Measurements from ENCODE around the gene CFC1B.
"Not testable (repeated sequence)": the region's sequence is repeated elsewhere in the genome, so short reads cannot be mapped to it uniquely, and the experiment has no call there.

CFC1B gene

DNA sequence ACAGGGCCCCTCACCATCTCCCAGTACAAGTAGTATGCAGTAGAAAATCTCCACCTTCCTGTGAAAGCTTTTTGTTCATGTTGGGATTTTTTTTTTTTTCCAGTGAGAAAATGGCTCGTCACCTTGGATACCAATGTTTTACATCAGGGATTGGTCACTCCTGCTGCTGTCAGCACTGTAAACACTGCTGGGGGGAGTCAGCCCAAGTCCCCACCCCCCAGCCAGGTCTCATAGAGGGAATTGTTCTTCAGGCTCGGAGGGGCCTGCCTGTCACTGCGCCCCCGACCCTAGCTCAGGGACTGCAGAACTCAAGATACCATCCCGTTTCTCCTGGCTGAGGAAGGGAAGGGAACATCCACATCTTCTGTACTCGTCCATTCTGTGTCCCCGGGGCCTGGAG lies at the start of gene CFC1B:
Gene CFC1B (plus strand): TSS at position 231 of the 400 bp plus-strand sequence. CDS start 263 bp downstream, outside the sequence.
- not testable (repeated sequence) for DNase-seq (ENCODE audit: low spot score)

DNA sequence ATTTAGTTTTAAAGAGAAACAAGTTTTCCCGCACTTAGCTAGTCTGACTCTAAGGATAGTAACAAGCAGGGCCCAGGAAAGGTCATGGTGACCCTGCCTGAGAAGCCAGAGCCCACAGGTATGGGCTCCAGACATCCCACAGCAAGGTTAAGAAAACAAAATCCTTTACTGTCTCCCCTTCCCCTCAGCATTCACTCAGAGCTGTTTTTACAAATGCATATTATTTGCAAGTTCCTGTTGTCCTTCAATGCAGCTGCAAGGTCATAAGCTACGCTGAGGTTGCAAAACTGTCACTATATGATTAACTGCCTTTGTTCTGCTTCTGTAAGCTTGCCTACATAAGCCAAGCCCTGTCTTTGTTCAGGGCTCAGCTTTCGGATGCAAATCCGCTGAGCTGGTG lies 29.9 kb upstream of the CFC1B start:
- DNase-seq (ENCODE audit: low spot score), result not testable (repeated sequence)

DNA sequence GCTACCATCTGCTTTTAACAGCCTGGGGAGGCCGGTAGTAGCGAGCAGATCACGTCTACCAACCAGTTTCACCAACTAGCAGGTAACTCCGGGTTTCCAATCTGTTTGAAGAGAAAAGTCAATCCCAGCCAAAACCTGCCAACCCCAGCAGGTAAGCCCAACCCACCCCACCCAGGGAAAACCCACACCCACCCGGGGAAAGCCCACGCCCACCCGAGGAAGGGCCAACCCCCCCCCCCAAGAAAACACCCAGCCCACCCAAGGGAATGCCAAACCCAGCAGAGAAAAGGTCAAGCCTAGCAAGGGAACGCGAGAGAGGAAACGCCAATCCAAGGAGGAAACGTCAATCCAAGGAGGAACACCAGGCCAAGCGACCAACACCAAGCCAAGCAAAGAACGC lies 11.8 kb upstream of the CFC1B start, which contains the start of gene POTEI:
Gene POTEI (minus strand): TSS at position 101 of the 400 bp plus-strand sequence. CDS start 93 bp downstream, at position 8.
- DNase-seq (ENCODE audit: low spot score), result not testable (repeated sequence)

DNA sequence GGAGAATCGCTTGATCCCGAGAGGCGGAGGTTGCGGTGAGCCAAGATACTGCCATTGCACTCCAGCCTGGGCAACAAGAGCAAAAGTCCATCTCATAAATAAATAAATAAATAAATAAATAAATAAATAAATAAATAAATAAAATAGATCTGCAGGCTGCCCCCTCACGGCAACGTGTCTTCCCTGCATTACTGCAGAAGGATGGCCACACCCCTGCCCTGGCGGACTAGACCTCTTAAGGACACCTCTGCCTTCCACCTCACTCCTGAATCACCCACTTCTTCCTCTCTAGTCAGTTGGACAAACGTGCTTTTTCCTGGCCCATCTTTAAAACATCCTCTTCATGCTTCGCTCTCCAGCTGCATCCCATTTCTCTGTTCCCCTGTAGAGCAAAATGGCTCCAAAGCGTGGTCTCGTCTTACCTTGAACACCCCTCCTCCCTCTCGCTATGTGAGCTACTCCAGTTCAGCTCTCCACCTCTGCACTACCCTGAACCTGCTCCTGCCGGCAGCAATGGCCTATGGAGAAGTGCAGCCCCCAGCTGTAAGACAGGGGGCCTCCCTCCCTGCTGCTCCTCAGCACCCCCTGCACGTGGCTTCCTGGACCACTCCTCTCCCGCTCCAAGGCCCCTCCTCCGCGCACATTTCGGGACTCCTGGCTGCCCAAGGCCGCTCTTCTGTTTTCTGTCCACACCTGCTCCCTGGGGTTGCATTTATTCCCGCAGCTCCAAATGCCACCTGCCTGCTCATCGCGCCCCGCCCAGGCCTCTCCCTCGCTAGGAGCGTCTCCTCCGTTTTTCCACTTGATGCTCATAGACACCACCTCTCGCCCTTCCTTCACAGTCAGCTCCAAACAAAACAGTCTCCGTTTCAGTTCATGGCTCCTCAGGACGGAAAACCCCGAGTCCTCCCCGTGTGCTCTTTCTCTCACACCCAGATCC lies 9.9 kb upstream of the CFC1B start:
- DNase-seq (ENCODE audit: low spot score), result not testable (repeated sequence)

DNA sequence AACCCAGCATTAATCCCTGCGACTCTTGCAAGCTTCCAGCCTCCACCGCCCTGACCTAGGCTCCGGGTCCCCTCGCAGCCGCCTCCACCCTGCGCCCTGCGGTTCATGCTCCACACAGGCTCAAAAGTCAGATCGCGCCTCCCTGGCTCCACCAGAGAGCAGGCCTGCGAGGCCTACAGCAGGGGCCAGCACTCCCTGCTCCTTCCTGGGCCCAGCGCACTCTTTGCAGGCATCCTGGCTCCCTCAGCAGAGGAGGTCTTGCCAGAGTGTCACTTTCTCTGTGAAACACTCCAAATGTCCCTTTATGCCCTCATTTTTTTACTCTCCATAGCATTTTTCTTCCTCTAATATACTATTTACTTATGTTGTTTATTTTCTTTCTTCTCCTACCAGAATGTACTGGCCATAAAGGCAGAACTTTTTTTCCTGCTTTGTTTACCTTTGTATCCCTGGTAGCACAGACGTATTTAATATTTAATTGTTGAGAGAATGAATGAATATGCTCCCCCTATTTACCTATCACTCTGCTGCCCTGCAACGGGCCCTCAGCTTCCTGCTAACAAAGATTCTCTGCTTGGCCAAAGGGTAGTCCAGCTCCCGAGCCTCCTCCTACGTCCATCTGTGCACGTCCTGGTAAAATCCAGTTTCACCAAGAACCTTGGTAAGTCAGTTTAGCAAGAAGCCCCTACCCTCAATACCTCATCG lies 9.1 kb upstream of the CFC1B start:
- DNase-seq (ENCODE audit: low spot score), result not testable (repeated sequence)

DNA sequence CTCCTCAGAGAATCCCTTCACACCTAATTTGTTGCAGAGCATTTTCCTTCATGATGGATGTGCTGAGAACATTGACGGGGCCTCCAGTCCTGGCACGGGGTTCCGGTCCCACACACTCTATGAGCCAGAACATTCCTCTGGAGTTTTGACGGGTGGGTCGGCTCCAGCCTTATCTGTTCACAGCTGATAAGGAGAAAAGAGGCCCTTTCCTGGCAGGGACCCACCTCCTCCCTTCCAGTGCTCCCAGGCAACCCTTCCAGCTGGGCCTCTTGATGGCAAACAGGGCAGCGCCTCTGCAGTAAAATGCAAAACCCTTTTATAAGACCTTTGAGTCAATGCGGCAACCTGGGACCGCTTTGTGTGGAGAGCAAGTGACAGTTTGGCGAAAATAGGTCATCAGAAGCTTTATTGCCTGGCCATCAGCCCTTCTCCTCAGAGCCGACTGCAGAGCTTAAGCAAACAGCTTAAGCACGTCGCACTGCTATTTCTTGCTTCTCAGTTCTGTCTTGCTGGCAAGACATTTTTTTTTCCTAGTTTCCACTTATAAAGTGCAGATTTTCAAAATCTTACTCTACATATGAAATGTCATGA lies 2.4 kb upstream of the CFC1B start:
- not testable (repeated sequence) for DNase-seq (ENCODE audit: low spot score)

DNA sequence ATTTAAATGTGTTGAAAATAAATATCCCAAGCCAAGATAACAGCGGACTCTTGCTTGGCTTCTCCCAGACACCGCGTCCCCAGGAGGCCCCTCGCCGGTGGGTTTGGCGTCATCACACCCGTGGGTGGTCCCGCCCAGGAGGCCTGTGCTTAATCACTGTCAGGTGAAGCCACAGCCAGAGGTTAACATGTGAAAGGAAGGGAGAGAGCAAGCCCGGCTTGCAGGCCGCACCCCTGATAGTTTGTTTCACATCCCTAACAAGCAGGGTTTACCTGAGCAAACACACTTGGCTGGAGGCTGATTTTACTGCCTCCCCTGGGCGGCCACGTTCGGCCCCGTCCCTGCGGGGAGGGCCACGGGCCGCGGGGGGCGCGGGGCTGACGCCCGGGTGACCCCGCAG lies 1.4 kb downstream of the CFC1B start:
- not testable (repeated sequence) for DNase-seq (ENCODE audit: low spot score)

DNA sequence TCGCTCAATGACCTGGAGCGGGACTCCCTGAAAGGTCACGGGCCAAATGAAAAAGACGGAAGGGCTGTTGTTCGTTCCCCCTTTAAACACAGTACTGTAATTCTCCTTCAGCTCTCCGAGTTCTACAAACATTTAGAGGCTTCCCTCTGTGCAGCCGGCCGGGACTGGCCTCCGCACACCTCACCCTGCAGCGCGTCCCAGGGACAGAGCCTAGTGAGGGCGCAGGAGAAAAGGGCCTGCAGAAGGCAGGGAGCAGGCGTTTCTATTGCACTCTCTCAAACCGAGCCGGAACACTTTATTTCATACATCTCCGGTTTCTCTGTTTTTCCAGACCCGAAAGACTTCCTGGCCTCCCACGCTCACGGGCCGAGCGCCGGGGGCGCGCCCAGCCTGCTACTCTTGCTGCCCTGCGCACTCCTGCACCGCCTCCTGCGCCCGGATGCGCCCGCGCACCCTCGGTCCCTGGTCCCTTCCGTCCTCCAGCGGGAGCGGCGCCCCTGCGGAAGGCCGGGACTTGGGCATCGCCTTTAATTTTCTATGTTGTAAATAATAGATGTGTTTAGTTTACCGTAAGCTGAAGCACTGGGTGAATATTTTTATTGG lies 6.4 kb downstream of the CFC1B start:
- not testable (repeated sequence) for DNase-seq (ENCODE audit: low spot score)

DNA sequence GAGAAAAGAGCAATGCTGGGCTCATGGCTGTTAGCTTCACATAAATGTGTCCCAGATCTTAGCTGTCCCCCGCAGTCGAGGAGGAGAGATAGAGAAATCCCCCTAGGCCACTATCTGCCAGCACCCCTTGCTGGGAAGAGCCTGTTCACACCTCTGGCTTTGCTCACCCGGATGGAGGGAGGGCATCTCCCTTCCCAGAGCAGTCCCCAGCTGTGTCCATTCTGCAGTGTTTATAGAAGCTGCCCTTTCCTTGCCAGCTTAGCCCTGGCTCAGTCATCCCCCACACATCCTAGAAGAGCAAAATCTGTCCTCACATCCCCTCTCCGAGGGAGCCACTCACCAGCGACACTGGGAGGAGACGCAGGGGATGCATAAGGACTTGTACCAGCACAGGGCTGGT lies 8.5 kb downstream of the CFC1B start:
- DNase-seq (ENCODE audit: low spot score), result not testable (repeated sequence)

DNA sequence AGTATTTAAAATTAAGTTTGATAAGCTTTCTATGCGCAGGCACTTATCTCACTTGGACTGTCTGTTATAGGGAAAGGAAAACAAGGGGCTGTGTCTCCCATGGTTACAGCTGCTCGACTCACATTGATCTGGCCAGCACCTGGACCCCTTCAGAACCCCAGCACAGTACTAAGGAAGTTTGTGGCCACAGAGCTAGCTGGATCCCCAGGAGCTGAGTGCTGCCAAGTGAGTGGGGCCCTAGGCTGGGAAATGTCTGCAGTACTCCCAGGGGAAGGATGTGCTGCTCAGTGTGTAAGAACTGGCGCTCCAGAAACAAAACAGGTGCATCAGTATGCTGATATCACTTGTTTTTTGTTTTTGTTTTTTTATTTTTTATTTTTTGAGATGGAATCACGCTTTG lies 9.2 kb downstream of the CFC1B start:
- DNase-seq (ENCODE audit: low spot score), result not testable (repeated sequence)

DNA sequence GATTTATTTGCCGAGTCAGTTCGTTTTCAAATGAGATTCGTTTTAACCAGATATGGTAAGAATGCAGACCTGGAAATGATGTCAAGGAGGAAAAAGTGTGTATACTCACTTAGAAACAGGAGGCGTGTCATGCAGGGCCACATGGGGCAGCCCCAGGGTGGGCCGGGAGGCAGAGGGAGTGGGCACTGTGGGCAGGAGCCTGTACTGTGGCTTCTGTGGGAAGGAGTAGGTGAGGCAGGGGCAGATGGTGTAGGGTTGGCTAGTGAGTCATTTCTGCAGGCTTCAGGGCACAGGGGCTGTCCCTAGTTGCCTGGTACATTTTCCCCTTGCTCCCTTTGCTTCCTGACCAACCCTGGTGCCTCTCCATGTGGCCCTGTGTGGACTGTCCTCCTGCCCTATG lies 10.2 kb downstream of the CFC1B start:
- DNase-seq (ENCODE audit: low spot score), result not testable (repeated sequence)

DNA sequence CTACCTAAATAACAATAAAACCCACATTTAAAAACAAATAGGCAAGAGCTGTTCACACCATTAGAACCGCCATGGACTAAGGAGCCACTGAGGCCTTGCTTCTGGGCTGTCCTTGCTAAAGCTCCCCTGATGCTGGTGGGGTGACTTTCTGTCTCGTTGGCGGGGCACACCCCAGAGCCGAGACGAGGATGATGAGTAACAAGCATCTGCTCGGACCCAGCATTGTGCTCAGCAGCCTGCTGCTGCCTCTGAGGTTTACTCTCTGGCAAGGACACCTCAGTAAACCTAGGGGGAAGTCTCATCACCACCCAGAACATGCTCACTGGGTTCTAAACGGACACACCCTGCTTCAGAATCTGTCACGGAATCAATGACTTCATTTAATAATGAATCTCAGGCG lies 10.7 kb downstream of the CFC1B start:
- not testable (repeated sequence) for DNase-seq (ENCODE audit: low spot score)

DNA sequence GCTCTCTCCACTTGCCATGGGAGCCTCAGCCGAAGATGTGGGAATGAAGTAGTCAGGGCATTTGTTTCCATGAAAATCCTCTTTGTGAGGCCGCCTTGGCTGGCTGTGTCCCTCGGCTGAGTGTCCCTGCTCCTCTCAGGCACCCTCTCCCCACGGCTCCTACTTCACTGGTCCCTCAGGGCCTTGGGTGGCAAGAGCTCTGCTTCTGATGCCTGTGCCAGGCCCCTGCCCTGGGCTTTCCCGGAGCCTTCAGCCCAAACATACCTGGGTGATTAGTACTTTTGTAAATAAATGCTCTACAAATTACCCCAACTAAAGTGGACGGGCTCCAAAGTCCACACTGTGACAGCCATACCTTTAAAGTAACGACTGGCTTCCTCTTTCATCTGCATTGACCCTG lies 15.6 kb downstream of the CFC1B start:
- not testable (repeated sequence) for DNase-seq (ENCODE audit: low spot score)

DNA sequence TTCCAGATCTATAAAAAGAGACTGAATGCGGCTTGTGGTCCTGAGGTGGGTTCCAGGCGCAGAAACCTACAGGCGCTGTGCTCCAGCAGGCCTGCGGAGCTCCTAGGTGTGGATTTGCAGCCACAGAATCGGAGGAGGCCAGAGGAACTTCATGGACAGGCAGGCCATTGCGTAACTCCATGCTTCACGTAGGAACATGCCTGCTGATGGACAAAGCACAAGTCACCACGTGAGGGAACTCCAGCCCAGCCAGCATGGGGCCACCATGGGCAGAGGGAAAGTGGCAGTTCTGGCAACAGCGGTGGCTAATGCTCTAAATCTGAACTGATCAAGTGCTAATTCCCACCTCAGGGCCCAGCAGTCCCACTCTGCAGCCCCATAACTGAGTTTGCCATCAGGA lies 17.2 kb downstream of the CFC1B start:
- not testable (repeated sequence) for DNase-seq (ENCODE audit: low spot score)

DNA sequence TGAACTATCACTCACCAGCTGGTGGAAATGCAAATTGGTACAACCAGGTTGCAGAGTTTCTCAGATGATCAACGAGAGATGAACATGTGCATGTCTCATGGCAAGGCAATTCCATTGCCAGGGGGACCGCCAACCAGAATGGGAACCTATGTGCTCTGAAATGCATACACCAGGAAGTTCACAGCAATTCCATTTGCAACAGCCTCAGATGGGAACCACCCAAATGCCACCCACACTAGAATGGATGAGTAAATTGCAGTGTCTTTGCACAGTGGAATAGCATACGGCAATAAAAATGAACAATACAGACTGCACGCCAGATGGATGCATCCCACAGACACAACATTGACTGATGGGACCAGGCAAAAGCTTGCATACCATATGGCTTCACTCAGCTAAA lies 21.8 kb downstream of the CFC1B start:
- not testable (repeated sequence) for DNase-seq (ENCODE audit: low spot score)

DNA sequence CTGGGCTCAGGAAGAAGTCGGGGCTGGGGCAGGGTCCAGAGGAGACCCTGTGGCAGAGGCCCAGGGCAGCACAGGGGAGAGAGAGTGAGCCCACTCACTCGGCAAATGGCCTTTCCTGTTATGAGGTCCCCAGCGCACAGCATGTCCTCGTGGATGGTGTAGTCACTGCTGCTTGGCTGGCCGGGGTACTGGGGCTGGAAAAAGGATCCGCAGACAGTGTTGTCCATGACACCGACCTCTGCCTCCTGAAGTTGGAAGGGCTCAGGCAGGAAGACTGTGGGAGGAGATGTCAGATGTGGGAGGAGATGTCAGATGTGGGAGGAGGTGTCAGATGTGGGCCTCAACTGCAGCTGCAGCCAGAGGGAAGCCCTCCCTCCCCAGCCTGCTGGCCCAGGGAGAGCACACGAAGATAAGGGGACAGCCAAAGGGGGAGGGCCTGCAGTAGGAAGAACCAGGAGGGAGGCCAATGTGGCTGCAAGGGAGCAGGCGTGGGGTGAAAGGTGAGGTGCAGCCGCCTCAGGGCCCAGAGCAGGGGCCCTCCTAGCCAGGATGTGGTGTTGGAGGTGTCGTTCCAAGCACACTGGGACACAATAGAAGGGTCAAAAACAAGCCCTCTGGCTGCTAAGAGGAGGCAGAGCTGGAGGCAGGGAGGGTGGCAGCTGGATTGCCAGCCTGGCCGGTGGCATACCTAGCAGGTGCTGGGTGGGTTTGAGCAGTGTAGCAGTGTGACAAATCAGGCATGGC lies 22.9 kb downstream of the CFC1B start:
- DNase-seq (ENCODE audit: low spot score), result not testable (repeated sequence)

DNA sequence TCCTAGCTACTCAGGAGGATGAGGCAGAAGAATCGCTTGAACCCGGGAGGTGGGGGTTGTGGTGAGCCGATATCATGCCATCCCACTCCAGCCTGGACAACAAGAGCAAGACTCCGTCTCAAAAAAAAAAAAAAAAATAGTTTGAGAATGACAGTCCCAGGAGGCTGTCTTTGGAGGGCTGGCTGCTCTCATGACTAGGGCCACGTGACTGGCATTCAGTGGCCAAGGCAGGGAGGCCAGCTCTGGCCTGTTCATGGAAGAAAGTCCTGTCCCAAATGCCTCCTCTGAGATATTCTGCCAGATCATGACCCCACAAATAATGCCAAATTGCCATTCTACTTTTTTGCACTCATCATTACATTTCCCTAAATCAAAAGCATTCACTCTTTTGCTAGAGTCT lies 24.0 kb downstream of the CFC1B start:
- DNase-seq (ENCODE audit: low spot score), result not testable (repeated sequence)

DNA sequence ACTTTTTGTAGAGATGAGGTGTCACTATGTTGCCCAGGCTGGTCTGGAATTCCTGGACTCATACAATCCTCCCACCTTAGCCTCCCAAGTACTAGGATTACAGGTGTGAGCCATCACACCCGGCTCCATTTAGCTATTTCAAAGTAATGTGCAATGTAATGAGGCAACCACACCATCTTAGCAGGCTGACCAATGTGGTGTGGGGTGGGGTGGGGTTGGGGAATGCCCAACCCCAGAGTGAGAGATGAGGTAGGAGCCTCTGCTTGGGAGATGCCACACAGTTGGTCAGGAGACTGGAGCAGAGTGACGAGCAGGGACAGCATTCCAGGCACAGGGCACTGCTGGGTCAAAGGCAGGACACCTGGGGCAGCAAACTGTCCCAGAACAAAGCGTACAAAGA lies 27.4 kb downstream of the CFC1B start:
- not testable (repeated sequence) for DNase-seq (ENCODE audit: low spot score)

DNA sequence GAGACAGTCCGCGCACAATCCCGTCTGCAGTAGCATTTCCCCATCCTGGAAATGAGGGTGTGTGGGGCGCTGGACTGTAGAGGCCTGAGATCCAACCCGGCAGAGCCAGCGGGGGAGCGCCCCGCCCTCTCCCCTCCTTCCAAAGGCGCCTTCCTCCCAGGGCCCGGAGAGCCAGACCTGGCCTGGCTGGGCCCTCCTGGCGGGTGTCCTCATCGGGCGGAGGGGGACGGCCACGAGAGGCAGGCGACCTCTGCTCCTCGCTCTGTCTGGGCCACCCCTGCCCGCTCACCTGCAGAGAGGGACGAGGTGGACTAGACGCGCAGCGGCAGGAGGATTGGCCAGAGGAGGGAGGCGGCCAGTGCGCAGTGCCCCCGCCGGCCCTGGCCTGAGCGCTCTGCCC lies 28.5 kb downstream of the CFC1B start:
- DNase-seq (ENCODE audit: low spot score), result not testable (repeated sequence)

DNA sequence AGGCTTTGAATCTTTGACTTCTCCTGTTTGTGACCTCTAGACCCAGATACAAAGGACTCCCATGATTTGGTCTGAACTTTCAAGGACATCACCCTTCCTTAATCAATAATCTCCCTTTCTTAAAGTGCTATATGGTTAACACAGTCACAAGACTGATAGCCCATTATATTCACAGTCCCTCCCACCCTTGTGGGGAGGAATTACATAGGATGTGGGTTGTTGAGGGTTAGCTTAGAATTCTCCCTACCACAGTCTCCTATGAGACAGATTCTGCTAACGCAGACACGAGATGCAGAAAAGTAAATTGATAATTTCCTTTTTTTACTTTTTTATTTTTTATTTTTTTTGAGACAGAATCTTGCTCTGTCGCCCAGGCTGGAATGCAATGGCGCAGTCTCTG lies 33.2 kb downstream of the CFC1B start:
- not testable (repeated sequence) for DNase-seq (ENCODE audit: low spot score)

DNA sequence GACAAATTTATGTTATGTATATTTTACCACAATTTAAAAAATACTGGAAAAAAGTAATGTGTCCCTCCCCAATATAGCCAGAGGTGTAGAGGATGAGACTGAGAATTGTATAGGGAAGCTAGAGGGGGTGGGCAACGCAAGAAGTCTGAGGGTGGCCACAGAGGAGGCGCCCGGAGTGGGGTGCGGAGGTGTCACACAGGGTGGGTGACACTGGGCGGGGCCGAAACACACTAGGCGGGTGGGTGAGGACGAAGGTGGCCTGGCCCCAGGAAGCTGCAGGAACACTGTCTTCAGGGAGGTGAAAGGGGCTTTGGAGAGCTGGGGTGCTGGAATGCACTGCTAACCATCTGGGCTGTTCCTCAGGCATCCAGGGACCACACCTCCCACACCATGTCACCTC lies 35.4 kb downstream of the CFC1B start:
- not testable (repeated sequence) for DNase-seq (ENCODE audit: low spot score)

All from RKO (cell line).